NB4 (cell line): ENCODE data around the gene C1QB.

Experiments used
- CTCF ChIP-seq: IDR thresholded peaks from one replicate; pipeline ENCODE4 v1.5.1; 2012; ENCODE audit warnings: low read depth, low read length
- MYC ChIP-seq: IDR thresholded peaks from 2 replicates; pipeline ENCODE4 v1.6.1; 2011; ENCODE audit warnings: low read depth, low read length
- POLR2A ChIP-seq: IDR thresholded peaks from 2 replicates; pipeline ENCODE4 v1.6.1; 2011; ENCODE audit warnings: mild to moderate bottlenecking; ENCODE audit not compliant: insufficient read length; ENCODE audit errors: extremely low read depth
- TF ChIP-seq, protein P1 (sequence below): IDR thresholded peaks from 2 replicates; pipeline ENCODE4 v1.6.1; 2011; ENCODE audit warnings: low read depth, low read length

DNA sequence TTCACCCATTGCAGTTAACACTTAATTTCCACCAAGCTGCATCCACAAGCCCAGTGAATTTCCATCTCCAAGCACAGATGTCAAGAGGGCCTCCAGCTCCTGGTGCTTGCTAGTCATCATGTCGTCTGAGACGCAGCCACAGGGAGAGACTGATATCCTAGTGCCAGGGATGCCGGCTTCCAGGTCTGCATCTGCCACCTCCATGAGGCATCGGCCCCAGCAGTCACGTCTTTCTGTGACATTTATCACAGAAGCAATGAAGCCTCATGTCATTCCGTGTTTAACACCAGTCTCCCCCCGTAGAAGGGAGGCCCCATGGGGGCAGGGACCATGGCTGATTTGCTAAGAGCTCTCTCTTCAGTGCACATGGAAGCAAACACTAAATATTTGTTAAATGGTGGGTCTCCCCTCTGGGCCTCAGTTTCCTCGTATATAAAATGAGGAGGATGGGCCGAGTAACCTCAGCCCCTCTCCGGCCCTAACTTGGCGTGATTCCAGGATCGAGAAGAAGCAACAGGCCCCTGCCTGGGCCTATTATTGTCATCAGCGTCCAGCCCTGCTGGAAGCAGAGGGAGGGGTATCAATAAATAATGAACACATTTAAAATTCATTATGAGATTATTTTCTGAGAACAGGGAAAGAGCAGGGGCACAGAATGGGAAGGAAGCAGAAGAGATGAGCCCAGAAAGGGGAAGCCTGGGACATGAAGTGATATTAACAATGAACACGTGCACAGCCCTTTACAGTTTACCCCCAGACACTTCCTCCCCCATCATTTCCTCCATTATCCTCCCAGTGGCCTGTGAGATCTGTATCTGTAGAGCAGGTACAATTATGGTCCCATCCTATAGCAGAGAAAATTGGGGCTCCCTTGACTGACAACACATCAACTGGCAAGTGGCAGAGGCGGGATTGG, 837 bp upstream of the C1QB start:
- TF ChIP-seq CTCF, result no peak
- TF ChIP-seq POLR2A, result no peak
- TF ChIP-seq, protein P1, sequence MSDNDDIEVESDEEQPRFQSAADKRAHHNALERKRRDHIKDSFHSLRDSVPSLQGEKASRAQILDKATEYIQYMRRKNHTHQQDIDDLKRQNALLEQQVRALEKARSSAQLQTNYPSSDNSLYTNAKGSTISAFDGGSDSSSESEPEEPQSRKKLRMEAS, result peak; percentile 73
- peak; percentile 21; the same call in 1 of the 2 replicates for TF ChIP-seq MYC
